Activated T-helper 1 cell treated with anti-CD3 and anti-CD28 coated beads, Interleukin-2, amount 50 U/mL, for 16 hours (primary cell): ENCODE measurements around the gene PRPF19.

Experiments used
- DNase-seq, 2 donors: peaks; one replicate each; pipeline ENCODE4 v3.0.0-alpha.2; 2020; ENCODE audit warnings: low read depth in 1 of 2, low spot score in 1 of 2

Gene PRPF19

GRCh38 chr11:60938500-60938899 lies 32.1 kb upstream of the PRPF19 start:
- no peak for DNase-seq

GRCh38 chr11:60937811-60938210 lies 31.4 kb upstream of the PRPF19 start:
- no peak for DNase-seq

- DNase-seq, result no peak
Observed at GRCh38 chr11:60937144-60937527, 30.8 kb upstream of the PRPF19 start.

GRCh38 chr11:60936467-60937143 lies 30.2 kb upstream of the PRPF19 start:
- no peak for DNase-seq

GRCh38 chr11:60935676-60936442 lies 29.5 kb upstream of the PRPF19 start:
- no peak for DNase-seq

- no peak for DNase-seq
Observed at GRCh38 chr11:60934790-60935605, 28.6 kb upstream of the PRPF19 start.

GRCh38 chr11:60934124-60934789 lies 27.9 kb upstream of the PRPF19 start:
- no peak for DNase-seq

GRCh38 chr11:60933416-60934123 lies 27.2 kb upstream of the PRPF19 start:
- DNase-seq, result no peak

GRCh38 chr11:60932605-60933356 lies 26.4 kb upstream of the PRPF19 start:
- no peak for DNase-seq

GRCh38 chr11:60931917-60932316 lies 25.5 kb upstream of the PRPF19 start:
- no peak for DNase-seq

GRCh38 chr11:60930394-60930793 lies 24.0 kb upstream of the PRPF19 start:
- no peak for DNase-seq

GRCh38 chr11:60929764-60930163 lies 23.4 kb upstream of the PRPF19 start:
- DNase-seq, result no peak

- DNase-seq, result no peak
Observed at GRCh38 chr11:60928563-60929001, 22.2 kb upstream of the PRPF19 start.

- no peak for DNase-seq
Observed at GRCh38 chr11:60927600-60927999, 21.2 kb upstream of the PRPF19 start.

- DNase-seq, result no peak
Observed at GRCh38 chr11:60927061-60927592, 20.7 kb upstream of the PRPF19 start.

- DNase-seq, result no peak
Observed at GRCh38 chr11:60926500-60926899, 20.1 kb upstream of the PRPF19 start.

GRCh38 chr11:60925868-60926267 lies 19.5 kb upstream of the PRPF19 start:
- DNase-seq, result no peak

- no peak for DNase-seq
Observed at GRCh38 chr11:60924906-60925853, 18.8 kb upstream of the PRPF19 start.
